ENCODE results near the gene SLC35F3. TPM values are rescaled to one million over a fixed set of nuclear protein-coding genes. Genes with fewer than 3 reads are reported as not detected.

The SLC35F3 gene
- total RNA-seq, 1 experiment from 2014 or later: 0.66 TPM

- no peak for DNase-seq
Measured at GRCh38 chr1:234250747-234251146, 346.3 kb downstream of the SLC35F3 start.

GRCh38 chr1:234253732-234254131 lies 349.3 kb downstream of the SLC35F3 start:
- CTCF ChIA-PET: no interaction called here
- Mint-ChIP-seq H3K9me3 (ENCODE audit: low read depth, unreplicated experiment) (peaks cover 5% of the 10 kb centered on the region), H3K4me1 (ENCODE audit: low read depth, unreplicated experiment) (no peaks in the 10 kb centered on the region), H3K27me3 (ENCODE audit: unreplicated experiment) (no peaks in the 10 kb centered on the region), H3K27ac (ENCODE audit: unreplicated experiment) (no peak overlapping the region), H3K36me3 (ENCODE audit: insufficient read depth, unreplicated experiment) (no peaks in the 10 kb centered on the region), H3K4me3 (ENCODE audit: low read depth, unreplicated experiment) (no peak overlapping the region)
- TF ChIP-seq CTCF (IDR thresholded peaks at IDR 0.05; ENCODE audit: unreplicated experiment): no peak
- intact Hi-C loops (cut with micrococcal nuclease; ENCODE audit: unreplicated experiment): no loop called here
- no peak for DNase-seq
- BruUV-seq (replicated peaks): no TSS peak

More at GRCh38 chr1:234250747-234251146, 346.3 kb downstream of the SLC35F3 start:
- no TSS peak for BruUV-seq (replicated peaks)
- intact Hi-C loops (cut with micrococcal nuclease; ENCODE audit: unreplicated experiment): no loop called here
- TF ChIP-seq CTCF (IDR thresholded peaks at IDR 0.05; ENCODE audit: unreplicated experiment): no peak
- Mint-ChIP-seq H3K27ac (ENCODE audit: unreplicated experiment) (no peak overlapping the region), H3K9me3 (ENCODE audit: low read depth, unreplicated experiment) (peaks cover 6% of the 10 kb centered on the region), H3K27me3 (ENCODE audit: unreplicated experiment) (peaks cover 21% of the 10 kb centered on the region), H3K4me1 (ENCODE audit: low read depth, unreplicated experiment) (no peaks in the 10 kb centered on the region), H3K4me3 (ENCODE audit: low read depth, unreplicated experiment) (no peak overlapping the region), H3K36me3 (ENCODE audit: insufficient read depth, unreplicated experiment) (no peaks in the 10 kb centered on the region)
- CTCF ChIA-PET: no interaction called here

- Mint-ChIP-seq H3K9me3 (ENCODE audit: low read depth, unreplicated experiment) (peaks cover 5% of the 10 kb centered on the region), H3K4me1 (ENCODE audit: low read depth, unreplicated experiment) (peaks cover 8% of the 10 kb centered on the region), H3K27me3 (ENCODE audit: unreplicated experiment) (no peaks in the 10 kb centered on the region), H3K4me3 (ENCODE audit: low read depth, unreplicated experiment) (no peak overlapping the region), H3K27ac (ENCODE audit: unreplicated experiment) (no peak overlapping the region), H3K36me3 (ENCODE audit: insufficient read depth, unreplicated experiment) (no peaks in the 10 kb centered on the region)
- intact Hi-C loops (cut with micrococcal nuclease; ENCODE audit: unreplicated experiment): no loop called here
- CTCF ChIA-PET: no interaction called here
- TF ChIP-seq CTCF (IDR thresholded peaks at IDR 0.05; ENCODE audit: unreplicated experiment): no peak
- no peak for DNase-seq
- no TSS peak for BruUV-seq (replicated peaks)
Measured at GRCh38 chr1:234256359-234256758, 351.9 kb downstream of the SLC35F3 start.

GRCh38 chr1:234258071-234258470 lies 353.6 kb downstream of the SLC35F3 start:
- intact Hi-C loops (cut with micrococcal nuclease; ENCODE audit: unreplicated experiment): no loop called here
- no TSS peak for BruUV-seq (replicated peaks)
- Mint-ChIP-seq H3K27me3 (ENCODE audit: unreplicated experiment) (no peaks in the 10 kb centered on the region), H3K4me3 (ENCODE audit: low read depth, unreplicated experiment) (no peak overlapping the region), H3K36me3 (ENCODE audit: insufficient read depth, unreplicated experiment) (no peaks in the 10 kb centered on the region), H3K4me1 (ENCODE audit: low read depth, unreplicated experiment) (peaks cover 8% of the 10 kb centered on the region), H3K27ac (ENCODE audit: unreplicated experiment) (no peak overlapping the region), H3K9me3 (ENCODE audit: low read depth, unreplicated experiment) (peaks cover 5% of the 10 kb centered on the region)
- no peak for TF ChIP-seq CTCF (IDR thresholded peaks at IDR 0.05; ENCODE audit: unreplicated experiment)
- CTCF ChIA-PET: no interaction called here
- DNase-seq: no peak
